SU-DHL-6 (cell line): ENCODE results near the gene FAAH.

Source experiments
- H2AFZ ChIP-seq: fragments of 200-600 bp; sonication (generic); 2 replicates; pipeline ENCODE4 v1.6.1; 2014; ENCODE audit warnings: low read depth, mild to moderate bottlenecking, moderate library complexity, mixed read lengths, antibody characterized with exemption, low read length; ENCODE audit not compliant: severe bottlenecking
- H3F3A ChIP-seq: fragments of 200-600 bp; shearing (Covaris generic); 2 replicates; pipeline ENCODE4 v1.6.0; 2016; ENCODE audit warnings: antibody characterized with exemption, mild to moderate bottlenecking; ENCODE audit not compliant: insufficient read depth
- H3K27ac ChIP-seq: fragments of 200-600 bp; sonication (generic); 2 replicates; pipeline ENCODE4 v1.5.1; 2016; ENCODE audit warnings: low read depth, mild to moderate bottlenecking, low read length, moderate library complexity, mixed read lengths
- H3K27me3 ChIP-seq: fragments of 200-600 bp; sonication (generic), shearing (Covaris generic); 2 replicates; pipeline ENCODE4 v1.6.0; 2014; ENCODE audit warnings: mild to moderate bottlenecking, low read length
- H3K36me3 ChIP-seq: fragments of 200-600 bp; sonication (generic); 2 replicates; pipeline ENCODE4 v1.6.1; 2014; ENCODE audit warnings: mild to moderate bottlenecking, low read length, mixed read lengths
- H3K4me2 ChIP-seq: fragments of 300-600, 200-600 bp; shearing (Covaris generic), sonication (generic); 2 replicates; pipeline ENCODE4 v1.6.0; 2014; ENCODE audit warnings: low read length, low read depth, mild to moderate bottlenecking; ENCODE audit not compliant: poor library complexity, severe bottlenecking
- H3K4me3 ChIP-seq: fragments of 200-600 bp; sonication (generic); 2 replicates; pipeline ENCODE4 v1.5.1; 2014; ENCODE audit warnings: antibody characterized with exemption, low read length, mild to moderate bottlenecking, mixed read lengths; ENCODE audit not compliant: insufficient read depth, poor library complexity, severe bottlenecking
- H3K79me2 ChIP-seq: fragments of 200-600 bp; sonication (generic); 2 replicates; pipeline ENCODE4 v1.6.1; 2014; ENCODE audit warnings: mild to moderate bottlenecking, low read length, moderate library complexity; ENCODE audit not compliant: insufficient read depth
- H3K9ac ChIP-seq: fragments of 200-600 bp; sonication (generic); 2 replicates; pipeline ENCODE4 v1.7.0; 2014; ENCODE audit warnings: mild to moderate bottlenecking, low read length
- H3K9me2 ChIP-seq: fragments of 200-600 bp; sonication (generic); replicated peaks from 2 replicates; pipeline ENCODE4 v1.6.1; 2014; ENCODE audit warnings: low read length; ENCODE audit not compliant: insufficient read depth
- H3K9me3 ChIP-seq: fragments of 200-600 bp; sonication (generic); 2 replicates; pipeline ENCODE4 v1.6.1; 2014; ENCODE audit warnings: low read length, mixed read lengths; ENCODE audit not compliant: insufficient read depth
- H4K20me1 ChIP-seq: fragments of 200-600 bp; sonication (generic); 2 replicates; pipeline ENCODE4 v1.6.1; 2014; ENCODE audit warnings: low read depth, mild to moderate bottlenecking, antibody characterized with exemption, low read length, moderate library complexity, mixed read lengths
- CTCF ChIP-seq: fragments of 200-600 bp; sonication (generic); IDR thresholded peaks from one replicate; pipeline ENCODE4 v1.5.1; 2017; ENCODE audit warnings: antibody characterized with exemption, mild to moderate bottlenecking, low read length, moderate library complexity; ENCODE audit not compliant: insufficient read depth, poor library complexity, severe bottlenecking
- EZH2phosphoT487 ChIP-seq: fragments of 200-600 bp; sonication (generic), shearing (Covaris generic); conservative IDR thresholded peaks from 2 replicates; pipeline ENCODE4 v1.6.1; 2018; ENCODE audit warnings: mild to moderate bottlenecking, antibody characterized with exemption, low read length, moderate library complexity, mixed read lengths

The FAAH gene

GRCh38 chr1:46434358-46434757, 40.2 kb downstream of the FAAH start:
- Histone ChIP-seq H3K9me2 (no peaks in the 10 kb centered on the region), H2AFZ (no peak overlapping the region)

GRCh38 chr1:46436844-46437243, 42.7 kb downstream of the FAAH start:
- Histone ChIP-seq H3K9me2 (no peaks in the 10 kb centered on the region), H3F3A (no peaks in the 10 kb centered on the region), H3K4me2 (no peak overlapping the region), H3K4me3 (no peak overlapping the region), H4K20me1 (no peaks in the 10 kb centered on the region), H3K27me3 (no peaks in the 10 kb centered on the region), H3K79me2 (no peaks in the 10 kb centered on the region), H2AFZ (no peak overlapping the region), H3K9ac (no peak overlapping the region), H3K9me3 (no peaks in the 10 kb centered on the region), H3K27ac (no peak overlapping the region), H3K36me3 (no peaks in the 10 kb centered on the region)
- TF ChIP-seq CTCF (no peak), EZH2phosphoT487 (no peak)

More at GRCh38 chr1:46434358-46434757, 40.2 kb downstream of the FAAH start:
- Histone ChIP-seq H3K4me2 (no peak overlapping the region), H3K27me3 (no peaks in the 10 kb centered on the region), H3K4me3 (no peak overlapping the region), H3K79me2 (no peaks in the 10 kb centered on the region), H4K20me1 (no peaks in the 10 kb centered on the region), H3F3A (no peaks in the 10 kb centered on the region), H3K9ac (no peak overlapping the region), H3K9me3 (no peaks in the 10 kb centered on the region), H3K27ac (no peak overlapping the region), H3K36me3 (no peaks in the 10 kb centered on the region)
- TF ChIP-seq CTCF, result no peak
- no peak for TF ChIP-seq EZH2phosphoT487

- Histone ChIP-seq H3K36me3 (no peaks in the 10 kb centered on the region), H3F3A (no peaks in the 10 kb centered on the region), H3K4me3 (no peak overlapping the region), H3K4me2 (no peak overlapping the region), H3K27me3 (no peaks in the 10 kb centered on the region), H3K9me2 (no peaks in the 10 kb centered on the region), H4K20me1 (no peaks in the 10 kb centered on the region), H2AFZ (no peak overlapping the region), H3K79me2 (no peaks in the 10 kb centered on the region), H3K9me3 (no peaks in the 10 kb centered on the region), H3K27ac (no peak overlapping the region), H3K9ac (no peak overlapping the region)
- no peak for TF ChIP-seq EZH2phosphoT487
- TF ChIP-seq CTCF, result no peak
Observed at GRCh38 chr1:46437723-46438122, 43.6 kb downstream of the FAAH start.

- Histone ChIP-seq H3K4me3 (no peak overlapping the region), H3K9ac (no peak overlapping the region), H3K4me2 (no peak overlapping the region), H3K27ac (no peak overlapping the region), H3K79me2 (no peaks in the 10 kb centered on the region), H3F3A (no peaks in the 10 kb centered on the region), H2AFZ (no peak overlapping the region), H3K27me3 (no peaks in the 10 kb centered on the region), H4K20me1 (no peaks in the 10 kb centered on the region), H3K9me3 (no peaks in the 10 kb centered on the region), H3K36me3 (no peaks in the 10 kb centered on the region), H3K9me2 (no peaks in the 10 kb centered on the region)
- TF ChIP-seq CTCF, result no peak
- no peak for TF ChIP-seq EZH2phosphoT487
Observed at GRCh38 chr1:46438346-46438745, 44.2 kb downstream of the FAAH start.
